ENCODE results near the gene MOGAT3.
A peak's percentile ranks its signal among the peaks of the same experiment; 100 is the strongest.

MOGAT3 gene

DNA sequence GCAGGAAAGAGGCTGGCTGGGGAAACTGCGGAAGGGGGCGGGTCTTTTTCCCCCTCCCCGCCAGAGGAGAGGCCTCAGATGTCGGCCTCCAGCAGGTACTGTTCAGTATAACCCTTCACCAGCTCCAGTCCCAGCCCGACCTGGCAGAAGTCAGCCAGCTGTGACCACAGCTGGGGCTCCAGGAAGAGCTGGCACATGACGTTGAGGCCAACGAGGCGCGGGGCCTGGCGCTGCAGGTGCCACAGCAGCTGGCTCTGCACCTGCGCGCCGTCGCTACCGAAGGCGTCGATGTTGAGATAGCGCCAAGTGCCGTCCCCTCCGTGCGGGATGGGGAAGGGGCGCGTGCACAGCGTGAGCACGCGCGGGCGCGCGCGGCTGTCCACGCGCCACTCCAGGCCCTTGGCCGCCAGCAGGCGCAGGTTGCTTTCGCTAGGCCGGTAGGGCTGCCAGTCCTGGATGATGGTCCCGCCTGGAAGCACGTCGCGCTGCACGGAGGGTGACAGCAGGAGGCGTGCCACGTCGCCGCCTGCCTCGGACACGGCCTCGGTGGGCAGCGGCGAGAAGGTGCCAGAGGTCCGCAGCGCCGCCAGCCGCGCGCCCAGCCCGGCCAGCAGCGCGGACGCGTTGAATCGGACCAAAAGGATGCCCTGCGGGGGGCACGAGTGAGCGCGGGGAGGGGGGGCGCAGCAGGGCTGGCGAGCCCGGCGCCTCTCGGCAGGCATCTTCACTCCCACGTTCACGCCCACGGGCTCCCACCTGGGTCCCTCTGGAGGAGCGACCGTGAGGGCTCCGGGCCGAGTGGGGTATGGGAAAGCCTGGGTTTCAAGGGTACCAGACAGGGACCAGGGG, 28.6 kb downstream of the MOGAT3 start:
- no peak for DNase-seq

DNA sequence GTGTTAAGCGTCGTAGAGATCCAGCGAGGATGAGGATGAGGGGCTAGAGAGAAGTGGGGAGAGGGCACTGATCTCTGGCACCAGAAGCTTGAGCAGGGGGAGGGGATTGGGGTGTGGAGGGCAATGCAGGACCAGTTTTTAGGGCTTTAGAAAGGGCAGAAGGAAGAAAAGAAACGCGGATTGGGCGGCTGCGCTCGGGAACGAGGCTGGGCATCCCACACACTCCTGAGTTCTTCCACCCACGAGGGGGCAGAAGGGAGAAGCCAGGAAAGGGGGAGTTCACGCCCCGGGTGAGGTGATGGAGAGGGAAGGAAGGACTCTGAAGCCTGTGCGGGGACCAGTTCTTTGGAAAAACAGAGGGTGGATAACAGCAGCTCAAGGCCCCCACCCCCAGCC, 29.4 kb downstream of the MOGAT3 start:
- DNase-seq: no peak

DNA sequence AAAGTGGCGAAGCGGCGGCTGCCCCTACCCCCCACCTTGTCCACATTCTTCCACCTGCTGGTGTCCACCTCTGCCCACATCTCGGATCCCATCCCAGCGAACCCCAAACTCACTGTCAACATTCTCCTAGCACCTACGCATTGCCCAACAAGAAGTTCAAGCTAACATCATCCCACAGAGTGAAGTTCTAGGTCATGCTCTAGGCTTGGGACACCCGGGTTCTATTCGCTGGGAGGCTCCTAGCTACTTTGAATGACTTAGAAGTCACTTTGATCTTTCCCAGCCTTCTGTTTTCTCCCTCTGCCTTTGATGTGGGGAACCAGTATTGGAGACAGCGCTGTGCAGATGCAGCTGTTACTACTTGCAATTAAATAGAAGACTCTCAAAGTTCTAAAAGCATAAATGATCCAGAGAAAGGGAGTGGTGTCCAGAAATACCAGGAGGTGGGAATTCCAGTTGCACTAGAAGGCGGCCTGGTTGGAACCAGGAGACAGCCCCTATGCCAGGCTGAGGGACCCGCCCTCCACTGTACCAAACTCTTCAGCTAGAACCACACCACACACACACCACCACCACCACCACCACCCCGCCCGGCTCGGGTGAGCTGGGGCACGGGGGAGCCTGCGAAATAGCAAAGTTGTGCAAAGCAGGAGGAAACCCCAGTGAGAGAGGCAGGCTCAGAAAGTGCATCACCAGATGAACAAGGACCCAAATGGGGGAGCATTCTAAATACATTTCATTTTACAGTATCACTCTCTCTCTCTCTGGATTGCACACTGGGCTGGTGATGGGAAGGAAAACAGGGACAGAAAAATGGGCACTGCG, 30.0 kb downstream of the MOGAT3 start:
- DNase-seq: no peak

DNA sequence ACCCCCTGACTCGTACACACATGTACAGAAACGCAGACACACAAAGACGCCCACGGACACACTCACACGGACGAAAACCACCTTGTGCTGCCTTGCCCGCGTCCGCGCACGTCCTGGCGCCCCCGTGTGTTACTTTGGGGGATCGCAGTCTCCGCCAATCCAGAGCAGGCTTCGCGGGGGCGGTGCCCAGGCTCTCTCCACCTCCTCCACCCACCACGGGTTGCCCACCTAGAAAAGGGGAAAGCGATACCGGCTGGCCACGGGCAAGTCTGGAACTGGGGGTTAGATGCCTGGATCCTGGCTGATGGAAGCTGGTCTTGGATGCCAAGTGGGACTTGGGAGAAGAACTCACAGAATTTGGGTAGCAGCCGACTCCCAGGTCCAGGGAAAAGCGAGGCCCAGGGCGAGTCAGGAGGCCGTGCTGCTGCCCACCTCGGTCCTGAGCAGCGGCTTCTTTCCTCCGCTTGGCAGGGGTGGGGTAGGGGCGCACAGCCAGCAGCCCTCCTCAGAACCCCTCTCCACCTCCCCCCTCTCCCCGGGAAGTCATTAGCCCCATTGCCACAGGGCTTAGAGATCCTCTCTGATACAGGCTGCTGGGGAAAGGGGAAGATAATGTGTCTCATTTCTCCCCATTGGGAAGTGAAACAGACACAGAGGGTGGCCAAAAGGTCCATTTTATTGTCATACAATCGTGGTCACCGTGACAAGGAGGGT, 30.8 kb downstream of the MOGAT3 start:
- DNase-seq: no peak

DNA sequence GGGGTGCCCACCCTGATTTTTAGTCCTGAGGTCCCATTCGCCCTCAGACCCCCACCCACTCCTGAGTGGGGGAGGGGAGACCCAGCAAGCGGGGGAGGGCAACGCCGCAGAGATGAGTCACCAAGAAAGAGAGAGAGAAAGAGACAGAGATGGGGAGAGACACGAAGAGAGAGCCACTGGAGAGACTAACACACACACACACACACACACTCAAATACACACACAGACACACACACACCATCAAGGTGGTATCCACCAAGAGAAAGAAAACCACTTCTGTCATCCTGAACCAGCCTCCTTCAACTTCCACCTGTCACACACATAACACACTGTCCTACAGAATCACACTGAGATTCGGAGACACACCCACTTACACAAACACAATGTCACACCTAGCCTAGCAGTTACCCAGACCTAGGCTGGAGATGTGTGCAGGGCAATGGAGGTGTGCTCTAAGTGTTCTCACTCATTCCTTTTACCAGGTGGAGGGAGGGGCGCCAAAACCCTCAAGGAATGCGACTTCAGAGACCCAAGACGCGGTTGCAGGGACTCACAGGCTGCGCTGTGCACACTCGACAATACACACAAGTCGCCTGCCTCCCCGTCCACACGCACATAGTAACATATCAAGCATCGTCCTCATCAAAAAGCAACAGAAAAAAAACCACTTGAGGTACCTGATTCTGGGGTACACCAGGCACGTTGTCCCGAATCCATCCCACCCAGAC, 31.6 kb downstream of the MOGAT3 start:
- DNase-seq: no peak

DNA sequence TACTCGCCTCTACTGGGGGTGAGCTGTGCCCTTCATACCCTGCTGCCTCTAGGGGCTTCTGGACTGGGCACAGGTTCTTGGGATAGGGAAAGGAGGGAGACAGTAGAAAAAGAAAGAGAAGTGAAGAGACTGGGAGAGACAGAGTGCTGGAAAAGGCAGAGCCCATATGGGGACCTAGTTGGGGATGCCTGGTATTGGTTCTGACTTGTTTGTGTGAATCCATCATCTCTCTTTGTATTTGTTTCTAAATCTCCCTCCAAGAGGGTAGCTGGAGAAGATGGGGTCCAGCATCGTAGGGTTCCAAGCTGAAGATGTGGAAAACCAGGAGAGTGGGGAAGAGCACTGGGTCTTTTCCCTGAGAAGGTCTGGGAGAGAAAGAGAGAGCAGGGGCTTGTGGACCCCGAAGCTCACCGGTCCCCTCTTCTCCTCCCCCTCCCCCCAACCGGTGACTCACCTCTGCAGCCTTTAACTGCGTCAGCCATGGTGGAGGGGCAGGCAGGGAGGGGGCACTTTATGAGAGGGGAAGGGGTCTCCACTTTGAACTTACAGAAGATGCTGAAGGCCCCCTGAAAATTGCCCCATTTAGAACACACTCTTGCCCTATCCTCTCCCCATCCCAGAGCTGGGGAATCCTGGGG, 32.3 kb downstream of the MOGAT3 start:
- DNase-seq: no peak

DNA sequence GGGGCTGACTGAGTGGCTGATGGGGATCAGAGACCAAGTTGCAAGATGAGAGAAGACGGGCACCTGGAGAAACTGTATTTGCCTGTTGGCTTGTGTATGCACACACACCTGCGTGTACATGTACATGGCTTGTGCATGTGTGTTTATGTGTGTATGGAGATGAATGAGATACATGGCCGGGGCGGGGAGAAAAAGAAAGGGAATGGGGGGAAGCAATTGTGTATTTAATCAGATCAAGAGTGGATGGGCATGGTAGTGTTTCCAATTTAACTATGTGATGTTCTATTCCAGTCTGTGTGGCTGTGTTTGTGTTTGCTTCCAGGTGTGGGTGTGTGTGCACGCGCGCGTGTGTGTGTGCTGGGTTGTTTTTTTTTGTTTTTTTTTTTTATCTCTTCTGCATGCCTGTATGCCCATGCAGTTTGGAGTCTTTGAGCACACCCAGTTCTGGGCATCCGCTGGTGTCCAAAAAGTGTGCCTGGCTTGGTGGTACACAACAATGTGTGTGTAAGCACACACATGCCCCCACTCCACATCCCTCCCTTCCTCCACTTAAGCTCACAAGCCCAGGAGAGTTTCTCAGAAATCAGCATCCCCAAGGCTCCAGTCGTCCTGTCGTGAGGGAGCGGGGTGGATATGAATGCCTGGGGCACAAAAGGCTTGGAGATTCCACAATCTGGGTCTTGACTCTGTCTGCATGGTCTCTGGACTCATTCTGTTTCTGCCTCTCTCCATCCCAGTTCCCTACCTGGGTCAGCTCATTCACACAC, 33.0 kb downstream of the MOGAT3 start:
- no peak for DNase-seq

DNA sequence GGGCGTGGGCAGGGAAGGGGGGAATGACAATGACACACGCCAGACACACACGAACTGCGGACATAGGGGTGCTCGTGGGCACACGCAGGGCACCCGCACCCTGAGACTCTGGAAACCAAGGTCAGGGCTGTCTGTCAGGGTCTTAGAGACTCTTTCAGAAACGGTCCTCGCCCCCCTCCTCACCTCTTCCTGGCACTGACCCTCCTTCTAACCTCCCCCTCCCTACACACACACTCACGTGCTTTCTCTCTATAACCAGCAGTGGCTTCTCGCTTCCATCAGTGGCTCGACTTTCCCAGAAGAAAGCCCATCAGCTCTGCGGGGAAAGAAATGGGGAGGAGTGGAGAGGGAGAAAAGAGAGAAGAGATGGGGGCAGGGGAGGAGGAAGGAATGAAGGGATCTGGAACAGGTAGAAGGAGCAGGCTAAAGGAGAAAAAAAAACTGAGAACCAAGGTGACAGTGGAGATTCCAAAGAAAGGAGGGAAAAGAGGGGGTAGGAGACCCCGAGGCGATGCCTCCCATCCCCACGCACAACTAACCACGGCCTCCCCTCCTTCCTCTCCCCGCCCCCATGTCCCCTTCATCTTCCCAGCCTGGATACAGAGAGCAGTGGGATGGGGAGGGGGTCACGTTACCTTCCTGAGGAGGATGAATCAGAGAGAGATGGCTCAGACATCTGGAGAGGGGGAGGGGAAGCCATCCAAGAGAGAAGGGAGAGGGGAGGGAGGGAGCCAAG, 33.8 kb downstream of the MOGAT3 start:
- peak; percentile 16 for DNase-seq

DNA sequence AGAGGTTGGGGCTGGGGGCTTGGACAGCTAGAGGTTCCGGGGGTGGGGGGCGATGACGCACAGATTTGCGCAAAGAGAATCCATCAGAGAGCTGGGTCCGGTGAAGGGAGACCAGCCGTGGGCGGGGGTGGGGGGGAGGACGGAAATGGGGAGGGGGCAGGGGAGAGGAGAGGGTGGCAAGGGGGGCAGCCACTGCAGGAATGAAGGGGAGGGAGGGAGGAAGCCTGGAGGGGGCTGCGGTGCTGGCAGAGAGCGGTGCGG, 34.3 kb downstream of the MOGAT3 start:
- DNase-seq: no peak

DNA sequence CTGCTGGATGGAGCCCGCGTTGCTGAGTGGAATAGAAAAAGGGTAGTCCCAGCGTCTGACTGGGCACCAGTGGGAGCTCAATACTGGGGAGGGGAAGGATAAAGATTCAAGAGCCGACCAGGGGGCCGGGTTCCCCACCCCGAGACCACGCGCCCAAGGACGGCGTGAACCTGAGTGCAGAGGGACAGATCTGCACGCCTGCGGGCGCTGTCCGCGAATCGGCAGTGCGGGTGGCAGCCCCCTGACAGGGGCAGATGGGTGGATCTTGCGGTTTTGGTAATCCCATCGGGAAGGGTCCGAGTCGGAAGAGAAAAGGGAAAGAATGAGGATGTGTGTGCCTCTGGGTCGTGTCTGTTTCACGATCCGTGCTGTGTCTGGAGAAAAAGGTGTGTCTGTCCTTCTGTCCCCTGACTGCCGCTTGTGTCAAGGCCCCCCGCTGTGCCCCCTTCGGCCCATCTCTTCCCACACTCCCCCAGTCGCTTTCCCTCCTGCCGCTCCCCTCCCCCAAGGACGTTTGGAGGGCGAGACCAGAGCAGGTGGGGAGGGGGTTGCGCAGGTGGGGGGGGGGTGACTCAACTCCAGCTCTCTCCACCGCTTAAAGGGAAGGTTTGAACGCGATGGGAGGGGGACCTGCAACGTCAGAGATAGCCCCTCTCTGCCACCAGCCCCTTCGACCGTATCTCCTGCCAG, 34.7 kb downstream of the MOGAT3 start:
- no peak for DNase-seq

DNA sequence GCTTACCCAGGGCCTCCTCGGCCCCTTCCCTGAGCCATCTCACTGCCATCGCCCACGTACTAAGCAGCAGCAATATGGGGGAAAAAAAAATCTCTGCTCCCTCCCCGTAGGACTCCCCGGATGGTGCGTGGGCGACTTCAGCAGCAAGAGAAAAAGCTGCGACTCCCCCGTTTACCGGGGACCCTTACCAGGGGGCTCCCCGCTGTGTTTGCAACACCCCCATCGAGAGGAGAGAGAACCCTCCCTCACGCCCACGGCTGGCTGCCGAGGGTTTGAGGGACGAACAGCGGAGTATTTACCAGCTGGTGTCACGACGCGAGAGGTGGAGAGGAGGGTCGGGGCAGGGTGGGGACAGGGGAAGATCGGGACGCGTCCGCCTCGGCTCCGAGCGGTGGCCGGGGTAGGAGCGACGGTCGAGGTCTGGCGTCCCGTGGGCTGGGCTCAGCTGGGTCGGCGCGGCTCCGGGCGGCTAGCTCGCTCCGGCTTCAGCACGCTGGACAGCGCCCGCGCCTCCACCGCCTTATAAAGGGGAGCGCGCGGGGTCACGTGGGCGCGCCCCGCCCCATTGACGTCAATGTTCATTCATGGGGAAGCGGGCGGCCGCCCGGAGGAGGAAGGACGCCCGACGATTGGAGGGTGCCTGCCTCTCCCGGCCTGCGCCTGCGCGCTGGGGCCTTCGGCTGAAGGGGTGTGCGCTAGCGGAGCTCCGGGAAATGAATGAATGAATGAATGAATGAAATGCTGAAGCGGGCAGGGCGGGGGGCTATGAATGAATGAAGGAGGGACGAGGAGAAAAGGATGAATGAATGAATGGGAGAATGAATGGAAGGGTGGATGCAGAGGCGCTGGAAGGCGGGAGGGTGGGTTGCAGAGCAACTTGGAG, 35.5 kb downstream of the MOGAT3 start, which contains the start of gene VGF:
Gene VGF (minus strand): TSS at position 495 of the 883 bp plus-strand sequence. CDS start 726 bp downstream, outside the sequence.
- peak; percentile 81 for DNase-seq

DNA sequence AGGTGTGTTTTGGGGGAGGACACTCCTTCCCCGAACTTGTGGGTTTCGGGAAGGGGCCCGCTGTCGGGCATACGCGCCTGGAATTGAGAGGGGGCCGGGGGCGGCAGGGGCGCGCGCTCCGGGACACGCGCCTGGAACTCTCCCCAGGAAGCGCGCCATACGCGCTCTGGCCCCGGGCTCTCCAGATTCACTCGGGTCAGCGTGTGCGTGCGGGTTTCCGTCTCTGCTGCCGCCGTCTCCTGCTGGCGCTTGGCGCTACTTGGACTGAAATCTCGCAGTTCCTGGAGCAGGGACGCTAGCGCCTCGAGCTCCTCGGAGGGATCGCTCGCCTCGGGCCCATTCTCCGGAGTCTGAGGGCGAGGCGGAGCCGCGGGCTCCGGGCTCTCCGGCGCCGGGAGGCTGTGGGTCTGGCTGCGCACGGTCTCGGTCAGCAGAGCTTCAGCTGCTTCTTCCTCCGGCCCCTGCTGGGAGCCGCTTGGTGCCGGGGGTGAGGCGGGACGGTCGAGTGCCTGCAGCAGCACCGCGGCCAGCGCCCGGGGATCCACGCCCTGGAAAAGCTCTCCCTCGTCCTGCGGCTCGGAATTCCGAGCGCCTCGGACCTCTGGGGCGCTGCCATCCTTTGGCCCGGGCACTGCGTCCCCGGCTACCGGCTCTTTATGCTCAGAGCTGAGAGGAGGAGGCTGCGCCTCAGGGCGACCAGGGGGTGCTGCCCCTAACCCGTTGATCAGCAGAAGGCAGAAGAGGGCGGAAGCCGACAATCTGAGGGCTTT, 36.6 kb downstream of the MOGAT3 start:
- no peak for DNase-seq

DNA sequence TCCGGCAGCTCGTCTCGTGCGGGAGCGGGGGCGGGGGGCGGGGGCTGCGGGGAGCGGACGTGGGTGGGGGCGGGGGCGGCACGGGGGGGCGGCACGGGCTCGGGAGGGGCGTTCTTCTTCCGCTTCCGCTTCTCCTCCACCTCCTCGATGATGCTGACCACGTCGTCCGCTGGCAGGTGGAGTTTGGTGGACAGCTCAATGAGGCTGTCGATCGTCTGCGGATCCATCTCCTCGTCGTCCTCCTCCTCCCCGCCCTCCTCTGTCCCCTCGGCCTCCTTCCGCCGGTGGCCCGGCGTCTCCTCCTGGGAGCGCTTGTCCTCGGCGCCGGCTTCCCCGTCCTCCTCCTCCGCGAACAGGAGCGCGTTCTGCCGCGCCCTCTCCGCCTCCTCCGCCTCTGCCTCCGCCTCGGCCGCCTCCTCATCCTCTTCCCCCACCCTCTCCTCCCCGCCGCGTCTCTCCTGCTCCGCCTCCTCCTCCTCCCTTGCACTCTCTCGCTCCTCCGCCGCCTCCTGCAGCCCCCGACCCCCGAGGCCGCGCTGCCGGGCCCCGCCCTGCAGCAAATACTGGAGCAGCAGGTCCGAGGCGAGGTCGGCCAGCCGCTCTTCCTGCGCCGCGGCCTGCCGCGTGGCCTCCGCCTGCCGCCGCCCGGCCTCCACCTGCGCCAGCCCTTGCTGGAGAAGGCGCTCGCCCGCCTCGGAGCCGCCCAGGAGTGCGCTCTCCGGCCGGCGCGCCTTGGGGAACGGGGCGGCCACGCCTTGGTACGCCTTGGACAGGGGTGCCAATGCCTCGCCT, 37.4 kb downstream of the MOGAT3 start:
- peak; percentile 42 for DNase-seq

DNA sequence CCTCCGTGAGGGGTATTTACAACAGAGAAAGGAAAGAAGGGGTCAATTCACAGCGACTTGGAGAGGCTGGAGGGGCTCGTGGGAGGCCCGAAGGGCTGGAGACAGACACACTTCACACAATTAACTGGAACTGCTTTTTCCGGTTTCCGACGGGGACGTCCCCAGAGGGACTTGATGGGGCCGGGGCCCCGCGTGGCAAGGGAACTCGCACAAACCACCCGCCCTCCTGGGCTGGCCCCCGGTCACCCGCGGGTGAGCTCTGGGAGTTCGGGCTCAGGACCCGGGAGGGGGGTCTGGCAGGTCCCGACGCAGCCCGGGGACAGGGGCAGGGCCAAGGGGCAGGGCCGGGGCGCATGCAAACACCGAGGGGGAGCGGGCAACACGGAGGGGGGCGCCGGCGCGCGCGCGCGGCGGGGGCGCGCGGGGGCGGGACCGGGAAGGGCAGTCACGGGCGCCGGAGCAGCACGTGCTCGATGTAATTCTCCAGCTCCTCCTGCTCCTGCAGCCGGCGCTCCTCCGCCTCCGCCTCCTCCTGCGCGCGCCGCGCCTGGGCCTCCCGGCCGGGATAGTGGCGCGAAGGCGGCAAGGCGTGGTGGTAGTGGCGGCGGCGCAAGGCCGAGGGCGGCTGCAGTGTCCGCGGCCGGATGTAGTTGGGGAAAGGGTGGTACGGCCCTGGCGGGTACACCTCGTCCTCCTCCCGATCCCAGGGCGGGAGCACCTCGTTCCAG, 38.1 kb downstream of the MOGAT3 start:
- peak; percentile 42 for DNase-seq

DNA sequence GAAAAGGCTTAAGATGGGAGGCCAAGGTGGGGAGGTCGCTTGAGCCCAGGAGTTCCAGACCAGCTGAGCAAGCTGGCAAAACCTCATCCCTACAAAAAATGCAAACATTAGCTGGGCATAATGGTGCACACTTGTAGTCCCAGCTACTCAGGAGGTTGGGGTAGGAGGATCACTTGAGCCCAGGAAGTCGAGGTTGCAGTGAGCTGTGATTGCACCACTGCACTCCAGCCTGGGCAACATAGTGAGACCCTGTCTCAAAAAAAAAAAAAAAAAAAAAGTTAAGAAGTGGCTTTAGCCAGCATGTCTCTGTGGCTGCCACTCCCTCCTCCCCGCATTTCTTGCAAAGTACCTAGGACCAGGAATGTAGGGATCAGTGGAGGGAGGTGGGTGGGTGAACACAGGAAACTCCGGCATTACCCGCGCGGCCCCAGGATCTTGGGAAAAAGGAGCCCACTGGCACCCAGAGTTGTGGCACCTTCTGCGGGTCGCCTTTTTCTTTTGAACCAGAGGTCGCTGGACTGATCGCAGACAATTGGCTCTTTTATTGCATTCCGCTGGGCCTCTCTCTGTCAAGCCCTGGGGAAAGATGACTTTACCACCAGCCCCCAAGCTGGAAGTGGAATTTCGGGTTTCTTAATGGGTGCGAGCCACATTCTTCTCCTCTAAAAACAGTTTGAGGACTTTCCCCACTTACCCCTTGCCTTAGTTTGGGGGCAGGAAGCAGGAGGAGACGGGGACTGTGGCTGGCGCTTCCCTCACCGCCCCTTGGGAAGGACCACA, 39.0 kb downstream of the MOGAT3 start:
- DNase-seq: no peak

DNA sequence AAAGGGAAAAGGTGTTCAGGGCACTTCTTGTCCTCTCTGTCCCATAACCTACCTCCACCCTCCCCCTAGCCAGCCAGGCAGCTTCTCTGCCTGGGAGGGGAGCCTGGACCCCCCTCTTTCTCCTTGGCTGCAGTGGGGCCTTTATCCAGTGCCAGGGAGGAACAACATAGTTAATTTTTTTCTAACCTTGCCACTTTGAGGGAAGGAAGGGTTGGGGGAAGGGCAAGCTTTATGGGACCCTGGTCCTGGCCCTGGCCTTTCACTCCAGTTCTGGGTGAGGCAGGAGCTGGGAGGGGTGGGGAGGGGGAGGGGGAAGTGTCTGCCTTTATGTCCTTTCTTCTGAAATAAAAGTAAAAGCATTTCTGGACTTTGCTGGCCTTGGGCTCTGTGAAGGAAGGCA, 39.9 kb downstream of the MOGAT3 start:
- no peak for DNase-seq
